CD14-positive monocyte (primary cell): Measurements from ENCODE around the gene GABBR2. TPM values are rescaled to one million over a fixed set of nuclear protein-coding genes. Genes with fewer than 3 reads are reported as not detected.

Source experiments
- DNase-seq, 3 donors: peaks; one replicate each; pipeline ENCODE4 v3.0.0-alpha.2; 2011 to 2022
- H2AFZ ChIP-seq: 2 replicates; pipeline ENCODE4 v1.6.0; 2012; ENCODE audit warnings: mild to moderate bottlenecking, low read depth, low read length, inconsistent platforms; ENCODE audit not compliant: insufficient read depth, poor library complexity, severe bottlenecking
- H3K27ac ChIP-seq, 2 donors: 1 replicate in 1 of 2; 2 replicates in 1 of 2; pipeline ENCODE4 v1.5.1; 2012 to 2013; ENCODE audit warnings: low read length in 2 of 2, control low read depth in 1 of 2, inconsistent platforms in 1 of 2, low read depth in 1 of 2, mild to moderate bottlenecking in 1 of 2
- H3K27me3 ChIP-seq, 2 donors: one replicate each; pipeline versions ENCODE4 v1.6.0 to v1.6.1; 2011 to 2013; ENCODE audit warnings: low read length in 2 of 2; ENCODE audit not compliant: control insufficient read depth in 2 of 2, insufficient read depth in 2 of 2
- H3K36me3 ChIP-seq, 2 donors: replicated peaks in 1 of 2; 1 replicate in 1 of 2; 2 replicates in 1 of 2; pipeline versions ENCODE4 v1.5.1 to v1.6.1; 2012 to 2013; ENCODE audit warnings: low read length in 2 of 2, control low read depth in 1 of 2, inconsistent platforms in 1 of 2, mild to moderate bottlenecking in 1 of 2; ENCODE audit not compliant: insufficient read depth in 2 of 2, control insufficient read depth in 1 of 2
- H3K4me1 ChIP-seq, 2 donors: 1 replicate in 1 of 2; 2 replicates in 1 of 2; pipeline versions ENCODE4 v1.5.1 to v1.6.1; 2012 to 2013; ENCODE audit warnings: low read length in 2 of 2, control low read depth in 1 of 2, inconsistent platforms in 1 of 2, mild to moderate bottlenecking in 1 of 2, moderate library complexity in 1 of 2; ENCODE audit not compliant: insufficient read depth in 2 of 2, control insufficient read depth in 1 of 2
- H3K4me2 ChIP-seq: replicated peaks from 2 replicates; pipeline ENCODE3; 2012; ENCODE audit warnings: low read length, moderate library complexity, mild to moderate bottlenecking; ENCODE audit not compliant: poor library complexity, severe bottlenecking; ENCODE audit errors: extremely low read depth
- H3K4me3 ChIP-seq, 3 experiments: fragments of 200-600 bp in 1 of 3; sonication (generic) in 1 of 3; replicated peaks in 1 of 3; 1 replicate in 2 of 3; 2 replicates in 1 of 3; pipeline ENCODE4 v1.5.1; 2011 to 2013; ENCODE audit warnings: low read length in 3 of 3, mild to moderate bottlenecking in 3 of 3, control low read depth in 2 of 3, low read depth in 2 of 3, inconsistent platforms in 1 of 3, moderate library complexity in 1 of 3
- H3K79me2 ChIP-seq: 2 replicates; pipeline ENCODE4 v1.6.0; 2012; ENCODE audit warnings: mild to moderate bottlenecking, control low read depth, inconsistent platforms, low read length, moderate library complexity; ENCODE audit not compliant: insufficient read depth
- H3K9ac ChIP-seq: 2 replicates; pipeline ENCODE4 v1.6.0; 2017; ENCODE audit warnings: low read length, mild to moderate bottlenecking; ENCODE audit not compliant: insufficient read depth, poor library complexity, severe bottlenecking
- H3K9me3 ChIP-seq, 2 donors: replicated peaks in 1 of 2; 1 replicate in 1 of 2; 2 replicates in 1 of 2; pipeline versions ENCODE4 v1.5.1 to v1.6.1; 2012 to 2013; ENCODE audit warnings: low read length in 2 of 2, control low read depth in 1 of 2; ENCODE audit not compliant: control insufficient read depth in 1 of 2, insufficient read depth in 1 of 2
- H4K20me1 ChIP-seq: 2 replicates; pipeline ENCODE4 v1.6.0; 2012; ENCODE audit warnings: mild to moderate bottlenecking, low read length, control low read depth, moderate library complexity; ENCODE audit not compliant: insufficient read depth
- H3K27ac Mint-ChIP-seq, 7 donors: one replicate each; pipeline ENCODE4 v1.8.0; 2020; ENCODE audit warnings: mild to moderate bottlenecking in 7 of 7, mixed read lengths in 7 of 7, moderate library complexity in 6 of 7, inconsistent platforms in 2 of 7
- H3K27me3 Mint-ChIP-seq, 3 donors: one replicate each; pipeline ENCODE4 v1.8.0; 2021 to 2022; ENCODE audit warnings: low read depth in 3 of 3, mild to moderate bottlenecking in 3 of 3, mixed read lengths in 3 of 3, moderate library complexity in 3 of 3, inconsistent platforms in 1 of 3
- H3K36me3 Mint-ChIP-seq, 2 donors: one replicate each; pipeline ENCODE4 v1.8.0; 2020; ENCODE audit warnings: mixed read lengths in 2 of 2, inconsistent platforms in 1 of 2, mild to moderate bottlenecking in 1 of 2
- H3K4me1 Mint-ChIP-seq: one replicate; pipeline ENCODE4 v1.8.0; 2020; ENCODE audit warnings: mild to moderate bottlenecking, mixed read lengths
- H3K4me3 Mint-ChIP-seq, 2 donors: one replicate each; pipeline ENCODE4 v1.8.0; 2020; ENCODE audit warnings: mild to moderate bottlenecking in 2 of 2, mixed read lengths in 2 of 2, moderate library complexity in 1 of 2
- H3K9me3 Mint-ChIP-seq, 7 donors: one replicate each; pipeline ENCODE4 v1.8.0; 2020 to 2022; ENCODE audit warnings: mixed read lengths in 7 of 7, mild to moderate bottlenecking in 6 of 7, moderate library complexity in 6 of 7, inconsistent platforms in 2 of 7
- CTCF ChIP-seq: fragments of 200-600 bp; IDR thresholded peaks from one replicate; pipeline ENCODE4 v1.8.0; 2022; ENCODE audit warnings: antibody characterized with exemption, mild to moderate bottlenecking
- WGBS: methylation state at CpG from one replicate; pipeline ENCODE4 v1.1.5; 2013; ENCODE audit warnings: missing lambda C conversion rate; ENCODE audit not compliant: insufficient coverage; 5-methylcytosine and 5-hydroxymethylcytosine counted together
- intact Hi-C, 2 donors: fragments of 100-400 bp; cut with micrococcal nuclease; formaldehyde crosslinking; loops; one replicate each; pipeline versions ENCODE4 v1.15.0 to v1.15.1; 2023
- polyA plus RNA-seq, 3 donors: library from polyadenylated mRNA; depleted of rRNA in 1 of 3; unstranded in 2 of 3; stranded (reverse) in 1 of 3; fragments of 300-500 nt in 2 of 3; fragments of >200 nt in 1 of 3; fragmentation: Illumina TruSeq in 2 of 3; gene quantifications; 1 replicate in 2 of 3; 2 replicates in 1 of 3; pipeline ENCODE4 v1.2.3, GENCODE V29; 2012 to 2021

GABBR2 gene
- polyA plus RNA-seq, 3 donors = not detected

GRCh38 chr9:98568234-98568908, 140.4 kb downstream of the GABBR2 start:
- Histone ChIP-seq H3K4me3 (no peak overlapping the region), H3K4me1 (no peaks in the 10 kb centered on the region), H3K27ac (no peak overlapping the region), H3K4me2 (no peak overlapping the region), H2AFZ (no peak overlapping the region), H3K79me2 (no peaks in the 10 kb centered on the region), H3K9me3 (no peaks in the 10 kb centered on the region), H3K9ac (no peak overlapping the region), H3K36me3 (no peaks in the 10 kb centered on the region), H3K27me3 (peaks cover 2 to 11% of the 10 kb centered on the region in 2 donors), H4K20me1 (no peaks in the 10 kb centered on the region)
- Mint-ChIP-seq H3K36me3 (no peaks in the 10 kb centered on the region), H3K4me1 (no peaks in the 10 kb centered on the region), H3K9me3 (peaks cover 0 to under 1% (median 0%) of the 10 kb centered on the region in 7 donors), H3K27me3 (peaks cover 18 to 32% (median 26%) of the 10 kb centered on the region in 3 donors), H3K27ac (no peak overlapping the region), H3K4me3 (no peak overlapping the region)
- intact Hi-C loops = no loop called here
- 94% methylated on average over 3 of the region's 4 CpGs for WGBS
- no peak for TF ChIP-seq CTCF
- DNase-seq = no peak

GRCh38 chr9:98567540-98568233, 141.0 kb downstream of the GABBR2 start:
- no peaks in the 10 kb centered on the region for H3K36me3 Mint-ChIP-seq
- no peak overlapping the region for H3K27ac ChIP-seq
- H3K9me3 ChIP-seq = no peaks in the 10 kb centered on the region
- DNase-seq = no peak
- H3K4me2 ChIP-seq = no peak overlapping the region
- 90% methylated on average over 5 of the region's 10 CpGs for WGBS
- H3K27me3 Mint-ChIP-seq = peaks cover 16 to 26% (median 24%) of the 10 kb centered on the region in 3 donors
- no peak overlapping the region for H3K4me3 ChIP-seq
- H3K4me1 ChIP-seq = no peaks in the 10 kb centered on the region
- H2AFZ ChIP-seq = no peak overlapping the region
- H4K20me1 ChIP-seq = no peaks in the 10 kb centered on the region
- no peak overlapping the region for H3K27ac Mint-ChIP-seq
- peaks cover 2% of the 10 kb centered on the region for H3K4me1 Mint-ChIP-seq
- peak overlapping the region in 1 of 2 donors; percentile 4 for H3K4me3 Mint-ChIP-seq
- no peak overlapping the region for H3K9ac ChIP-seq
- peaks cover 0 to 5% (median 0%) of the 10 kb centered on the region in 7 donors for H3K9me3 Mint-ChIP-seq
- H3K79me2 ChIP-seq = no peaks in the 10 kb centered on the region
- intact Hi-C loops = no loop called here
- H3K36me3 ChIP-seq = no peaks in the 10 kb centered on the region
- H3K27me3 ChIP-seq = peaks cover 2 to 5% of the 10 kb centered on the region in 2 donors
- TF ChIP-seq CTCF = no peak
